Measurements from ENCODE around the gene EIF5AL1.

- TF ChIP-seq, protein P1, sequence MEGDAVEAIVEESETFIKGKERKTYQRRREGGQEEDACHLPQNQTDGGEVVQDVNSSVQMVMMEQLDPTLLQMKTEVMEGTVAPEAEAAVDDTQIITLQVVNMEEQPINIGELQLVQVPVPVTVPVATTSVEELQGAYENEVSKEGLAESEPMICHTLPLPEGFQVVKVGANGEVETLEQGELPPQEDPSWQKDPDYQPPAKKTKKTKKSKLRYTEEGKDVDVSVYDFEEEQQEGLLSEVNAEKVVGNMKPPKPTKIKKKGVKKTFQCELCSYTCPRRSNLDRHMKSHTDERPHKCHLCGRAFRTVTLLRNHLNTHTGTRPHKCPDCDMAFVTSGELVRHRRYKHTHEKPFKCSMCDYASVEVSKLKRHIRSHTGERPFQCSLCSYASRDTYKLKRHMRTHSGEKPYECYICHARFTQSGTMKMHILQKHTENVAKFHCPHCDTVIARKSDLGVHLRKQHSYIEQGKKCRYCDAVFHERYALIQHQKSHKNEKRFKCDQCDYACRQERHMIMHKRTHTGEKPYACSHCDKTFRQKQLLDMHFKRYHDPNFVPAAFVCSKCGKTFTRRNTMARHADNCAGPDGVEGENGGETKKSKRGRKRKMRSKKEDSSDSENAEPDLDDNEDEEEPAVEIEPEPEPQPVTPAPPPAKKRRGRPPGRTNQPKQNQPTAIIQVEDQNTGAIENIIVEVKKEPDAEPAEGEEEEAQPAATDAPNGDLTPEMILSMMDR (IDR thresholded peaks at IDR 0.05; ENCODE audit: low read depth, low read length): no peak
- TF ChIP-seq EZH2phosphoT487 (IDR thresholded peaks at IDR 0.05; ENCODE audit: low read depth): no peak
Observed at GRCh38 chr10:79472951-79473350, 39.4 kb upstream of the EIF5AL1 start.

Measured in OCI-LY3 (cell line).